Ishikawa (cell line): ENCODE data around the gene C11orf54.

ENCODE experiments used
- CEBPB ChIP-seq: IDR thresholded peaks from 2 replicates; pipeline ENCODE4 v1.6.1; 2012
- EP300 ChIP-seq: IDR thresholded peaks from 2 replicates; pipeline ENCODE4 v1.6.1; 2012; ENCODE audit warnings: borderline replicate concordance
- FOXM1 ChIP-seq: IDR thresholded peaks from 2 replicates; pipeline ENCODE4 v1.6.1; 2012; ENCODE audit warnings: low read depth, borderline replicate concordance
- RAD21 ChIP-seq: IDR thresholded peaks from 2 replicates; pipeline ENCODE4 v1.6.1; 2012; ENCODE audit warnings: low read depth
- TAF1 ChIP-seq: IDR thresholded peaks from 2 replicates; pipeline ENCODE4 v1.6.1; 2012; ENCODE audit warnings: low read depth, mild to moderate bottlenecking
- TEAD4 ChIP-seq: IDR thresholded peaks from 2 replicates; pipeline ENCODE4 v1.6.1; 2012
- USF1 ChIP-seq: IDR thresholded peaks from 2 replicates; pipeline ENCODE4 v1.6.1; 2012
- YY1 ChIP-seq: IDR thresholded peaks from 2 replicates; pipeline ENCODE4 v1.6.1; 2012; ENCODE audit warnings: low read depth
- ZBTB7A ChIP-seq: IDR thresholded peaks from 2 replicates; pipeline ENCODE4 v1.6.1; 2012; ENCODE audit warnings: low read depth

- TF ChIP-seq ZBTB7A (no peak), TEAD4 (no peak), CEBPB (no peak), TAF1 (no peak), EP300 (no peak), RAD21 (no peak), FOXM1 (no peak), YY1 (no peak), USF1 (no peak)
These were observed 41.9 kb downstream of the C11orf54 start for GRCh38 chr11:93783362-93783761.
